Endometrium (tissue), 2 donors: ENCODE results near the gene OR10A2.
"Not testable (repeated sequence)": the region's sequence is repeated elsewhere in the genome, so short reads cannot be mapped to it uniquely, and the experiment has no call there.

ENCODE experiments used
- FAIRE-seq: peaks from 2 replicates; lab custom pipeline; 2012; peaks lifted over from hg19 to GRCh38; lab: Jason Lieb, UNC
- donor health status: control.
- donor health status: control.

Gene OR10A2, protein sequence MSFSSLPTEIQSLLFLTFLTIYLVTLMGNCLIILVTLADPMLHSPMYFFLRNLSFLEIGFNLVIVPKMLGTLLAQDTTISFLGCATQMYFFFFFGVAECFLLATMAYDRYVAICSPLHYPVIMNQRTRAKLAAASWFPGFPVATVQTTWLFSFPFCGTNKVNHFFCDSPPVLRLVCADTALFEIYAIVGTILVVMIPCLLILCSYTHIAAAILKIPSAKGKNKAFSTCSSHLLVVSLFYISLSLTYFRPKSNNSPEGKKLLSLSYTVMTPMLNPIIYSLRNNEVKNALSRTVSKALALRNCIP

DNA sequence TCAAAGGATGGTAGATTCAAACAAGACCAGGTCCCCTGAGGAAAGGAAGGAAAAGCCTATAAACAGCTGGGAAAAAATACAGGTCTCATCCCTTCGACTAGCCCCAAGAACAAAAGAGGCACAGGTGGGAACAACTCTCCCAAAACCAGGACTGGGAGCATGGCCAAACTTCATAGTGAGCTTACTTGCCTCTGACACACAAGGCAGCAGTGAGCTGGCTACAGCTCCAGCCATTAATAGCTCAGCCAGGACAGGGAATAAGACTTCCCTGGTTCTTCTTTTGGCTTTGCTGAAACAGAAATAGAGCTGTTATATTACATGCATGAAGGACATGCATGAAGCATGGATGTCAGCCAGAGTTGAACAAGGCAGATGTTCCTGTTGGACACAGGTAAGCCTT lies at the start of gene OR10A2:
TSS of gene OR10A2 (plus strand) at position 97 of the 400 bp plus-strand sequence. CDS start 6,698 bp downstream, outside the sequence.
- FAIRE-seq, result no peak

DNA sequence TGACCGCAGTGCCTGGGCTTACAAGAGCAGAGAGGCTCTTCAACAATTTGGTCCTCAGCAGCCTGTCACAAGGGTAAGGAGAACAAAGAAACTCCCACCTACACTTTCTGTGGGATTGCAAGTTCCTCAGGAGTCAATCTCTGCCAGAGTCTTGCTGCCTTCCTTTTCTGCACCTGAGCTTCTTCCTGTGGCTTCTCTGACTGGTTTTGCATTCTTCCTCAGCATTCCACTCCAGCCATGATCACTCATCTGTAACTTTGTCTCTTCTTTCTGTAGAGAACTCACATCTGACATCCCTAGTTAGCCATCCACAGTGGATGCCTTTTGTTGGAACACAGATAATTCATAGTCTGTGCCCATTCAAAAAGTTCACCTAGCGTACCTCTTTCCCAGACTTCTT lies 49.2 kb upstream of the OR10A2 start:
- no peak for FAIRE-seq

DNA sequence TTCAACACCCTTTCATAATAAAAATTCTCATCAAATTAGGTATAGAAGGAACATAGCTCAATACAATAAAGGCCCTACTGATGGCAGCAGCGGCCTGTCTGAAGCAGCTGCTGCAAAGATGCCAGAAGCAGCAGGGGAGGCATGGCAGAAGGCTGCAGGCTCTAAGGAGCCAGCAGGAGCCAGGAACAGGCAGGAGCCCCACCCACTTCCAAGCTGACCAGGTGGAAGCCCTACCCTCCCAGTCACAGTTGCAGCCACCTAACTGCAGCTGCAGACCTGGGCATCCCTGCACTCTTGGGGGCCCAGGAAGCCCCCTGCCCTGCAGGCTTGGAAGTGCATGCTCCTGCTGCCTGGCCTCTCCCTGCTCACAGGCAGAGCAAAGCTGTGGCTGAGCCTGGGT lies 45.2 kb upstream of the OR10A2 start:
- FAIRE-seq, result no peak

DNA sequence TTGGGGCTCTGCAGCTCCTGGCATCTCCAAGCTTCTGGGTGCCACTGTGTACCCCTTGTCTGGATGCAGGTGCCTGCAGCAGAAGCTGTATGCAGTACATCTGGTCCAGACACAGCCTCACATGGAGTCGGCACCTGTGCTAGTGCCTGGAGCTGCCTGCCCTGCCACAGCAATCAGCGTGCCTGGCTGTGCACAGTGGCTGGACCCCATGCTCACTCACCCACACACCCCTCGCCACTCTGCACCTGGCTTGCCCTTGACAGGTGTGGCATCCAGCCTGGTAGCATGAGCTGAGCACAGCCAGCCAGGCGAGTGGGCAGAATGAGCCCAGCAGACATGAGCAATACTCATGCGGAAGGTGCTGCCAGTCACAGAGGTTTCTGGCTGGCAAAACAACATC lies 43.9 kb upstream of the OR10A2 start:
- FAIRE-seq, result no peak

DNA sequence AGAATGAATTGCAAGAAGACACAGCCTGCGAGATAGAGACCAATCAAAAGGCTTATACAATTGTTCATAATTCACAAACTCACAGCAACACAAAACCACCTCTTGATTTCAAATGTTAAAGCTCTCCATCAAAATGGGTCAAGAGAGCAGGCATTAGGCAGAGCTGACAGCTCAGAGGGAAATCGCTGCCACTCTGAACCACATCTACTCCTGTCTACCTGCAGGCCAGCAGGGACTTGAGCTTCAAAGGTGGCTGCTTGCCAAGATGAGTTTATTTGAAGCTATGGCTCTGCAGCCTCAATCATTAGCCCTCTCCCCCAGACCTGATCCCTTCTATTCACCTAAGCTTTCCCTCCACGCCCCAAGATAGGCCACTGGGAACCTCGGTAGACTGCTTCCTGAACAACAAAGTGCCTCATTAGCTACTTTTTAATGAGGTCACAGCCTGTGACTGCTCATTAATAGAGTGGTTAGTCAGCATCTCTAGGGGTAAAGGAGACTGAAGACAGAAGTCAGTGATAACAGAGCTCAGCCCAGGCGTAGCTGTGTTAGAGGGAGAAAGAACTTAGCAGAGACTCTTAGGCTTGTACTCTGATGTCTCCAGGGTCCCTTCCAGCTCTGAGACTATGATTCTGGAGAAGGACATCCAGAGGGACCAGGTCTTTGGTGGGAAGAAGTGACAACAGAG lies 38.6 kb upstream of the OR10A2 start:
- FAIRE-seq, result no peak

DNA sequence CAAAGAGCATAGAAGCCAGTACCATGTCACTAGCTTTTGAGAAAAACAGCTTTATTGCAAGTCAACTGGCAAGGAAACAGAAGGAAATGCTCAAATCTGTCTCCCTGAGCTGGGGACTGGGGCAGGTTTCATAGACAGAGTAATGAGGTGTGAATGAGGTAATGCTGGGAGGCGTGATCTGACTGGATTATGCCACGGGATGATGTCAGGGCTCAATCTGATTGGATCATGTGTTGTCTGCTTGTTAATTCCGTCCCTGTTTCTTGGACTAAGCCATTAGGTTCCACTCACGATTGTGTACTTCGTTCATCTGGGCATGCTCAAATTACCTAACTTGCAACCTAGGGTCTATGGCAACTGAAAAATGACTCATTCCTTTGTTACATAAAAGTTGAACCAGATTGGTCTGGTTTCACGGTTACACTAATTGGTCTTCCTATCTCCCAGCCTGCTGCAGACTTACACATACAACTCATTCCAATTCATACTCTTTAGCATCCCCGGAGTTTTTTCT lies 37.6 kb upstream of the OR10A2 start:
- no peak for FAIRE-seq

DNA sequence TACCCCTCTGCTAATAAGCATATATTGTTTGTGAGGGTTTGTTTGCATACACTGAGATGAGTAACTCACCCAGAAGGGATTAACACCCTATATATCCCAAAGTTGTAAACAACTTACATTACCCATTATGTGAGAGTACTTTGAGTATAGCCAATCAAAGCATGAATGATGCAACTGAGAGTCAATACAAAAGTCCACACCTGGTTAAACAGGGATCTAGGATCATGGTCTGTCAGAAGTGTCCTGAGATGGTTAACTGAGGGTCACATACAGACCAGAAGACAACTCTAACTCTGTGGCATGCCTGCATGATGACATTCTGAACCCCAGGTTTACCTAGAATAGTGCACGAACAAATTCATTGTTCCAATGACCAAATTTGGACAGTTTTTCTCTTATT lies 34.8 kb upstream of the OR10A2 start:
- no peak for FAIRE-seq

DNA sequence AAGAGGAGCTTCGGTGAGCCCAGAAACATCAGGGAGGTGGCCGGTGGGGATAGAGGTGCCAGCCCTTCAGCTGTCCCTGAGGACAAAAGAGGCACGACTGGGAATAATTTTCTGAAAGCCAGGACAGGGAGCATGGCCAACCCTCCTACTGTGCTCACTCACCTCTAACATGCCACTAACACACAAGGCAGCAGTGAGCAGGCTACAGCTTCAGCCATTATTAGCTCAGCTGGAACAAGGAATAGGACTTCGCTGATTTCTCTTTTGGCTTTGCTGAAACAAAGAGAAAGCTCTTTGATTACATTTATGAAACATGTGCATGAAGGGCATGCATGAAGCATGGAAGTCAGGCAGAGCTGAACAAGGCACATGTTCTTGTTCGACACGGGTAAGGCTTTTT lies 29.5 kb upstream of the OR10A2 start:
- no peak for FAIRE-seq

DNA sequence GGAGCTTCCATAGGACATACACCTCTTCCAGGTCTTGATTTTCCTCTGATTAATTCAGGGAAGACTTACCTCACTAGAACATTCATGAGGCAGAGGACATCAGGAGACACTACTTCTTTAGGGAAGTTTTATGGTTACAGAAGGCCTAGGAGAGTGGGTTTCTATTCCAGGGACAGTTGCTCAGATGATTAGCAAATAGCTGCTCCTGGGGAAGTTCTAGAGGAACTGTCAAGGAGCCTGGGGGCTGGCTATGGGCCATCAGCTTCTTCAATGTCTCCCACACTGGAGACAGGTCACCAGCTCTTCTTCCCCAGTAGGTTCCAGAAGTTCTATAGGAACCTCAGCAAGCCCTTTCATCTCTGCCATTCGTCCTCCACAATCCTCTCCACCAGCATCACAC lies 28.8 kb upstream of the OR10A2 start:
- no peak for FAIRE-seq

DNA sequence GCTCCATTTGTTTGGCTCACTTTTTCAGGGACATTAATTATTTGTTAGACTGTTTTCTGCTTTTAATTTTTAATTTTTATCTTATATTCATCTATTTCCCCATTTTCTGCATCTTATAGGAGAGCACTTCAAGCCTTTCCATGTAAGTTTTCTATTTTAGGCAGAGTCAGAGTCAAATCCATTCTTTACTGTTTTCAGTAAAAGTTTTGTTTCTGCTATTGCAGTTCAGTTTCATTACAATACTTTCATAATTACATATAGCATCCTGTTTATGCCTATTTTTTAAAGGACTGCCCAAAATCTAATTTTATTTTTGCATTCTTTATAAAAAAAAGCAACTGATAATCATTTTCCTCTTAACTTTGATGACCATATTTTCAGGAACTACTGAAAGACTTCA lies 21.2 kb upstream of the OR10A2 start:
- FAIRE-seq, result no peak

DNA sequence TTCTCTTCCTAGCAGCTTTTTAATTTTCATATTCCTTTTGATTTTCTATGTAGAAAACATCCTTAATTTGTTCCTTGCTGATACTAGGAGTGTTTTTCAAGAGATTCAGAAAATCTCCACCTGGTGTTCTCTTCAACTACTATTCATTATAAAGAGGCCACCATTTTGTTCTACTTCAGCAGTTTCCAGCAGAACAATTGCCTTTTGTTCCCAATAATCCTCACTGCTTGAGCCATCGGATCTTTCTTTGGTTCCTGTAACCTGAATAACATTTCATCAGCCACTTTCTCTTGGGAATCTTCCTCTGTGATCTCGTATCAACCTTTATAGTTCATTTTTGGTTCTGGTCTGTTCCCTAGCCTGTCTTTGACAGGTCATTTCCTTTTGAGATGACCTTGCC lies 19.2 kb upstream of the OR10A2 start:
- no peak for FAIRE-seq

DNA sequence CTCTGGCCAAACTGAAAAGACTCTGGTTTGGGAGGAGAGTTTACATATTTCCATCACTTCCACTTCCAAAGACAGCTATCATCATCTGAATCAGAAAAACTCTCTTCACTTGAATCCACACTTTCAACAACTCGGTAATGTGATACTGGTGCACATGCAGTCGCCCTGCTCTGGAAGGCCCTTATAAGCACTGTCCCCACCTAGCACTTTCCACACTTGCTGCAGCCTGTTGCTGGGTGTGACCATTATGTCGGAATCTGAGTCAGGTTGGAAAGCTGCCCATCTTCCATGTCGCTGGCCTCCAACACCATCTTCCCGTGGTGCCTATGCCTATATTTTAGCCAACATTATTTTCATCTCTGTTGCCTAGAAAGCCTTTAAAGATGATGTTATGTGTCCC lies 18.5 kb upstream of the OR10A2 start:
- FAIRE-seq, result no peak

DNA sequence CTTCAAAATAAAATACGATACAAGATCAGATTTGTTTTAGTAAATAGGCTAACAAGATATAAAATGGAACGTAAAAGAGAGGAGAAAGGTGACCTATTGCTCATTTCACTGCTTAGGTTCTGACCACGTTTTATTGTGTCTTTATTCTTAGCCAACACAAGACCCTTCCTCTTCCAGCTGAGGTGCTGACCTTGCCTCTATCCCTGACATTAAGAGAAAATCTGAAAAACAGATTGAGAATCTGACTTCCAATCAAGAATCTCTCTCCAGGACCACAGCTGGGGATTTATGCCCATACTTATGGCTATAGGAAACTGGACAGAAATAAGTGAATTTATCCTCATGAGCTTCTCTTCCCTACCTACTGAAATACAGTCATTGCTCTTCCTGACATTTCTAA lies 17.5 kb upstream of the OR10A2 start, which contains the start of gene OR10A5:
TSS of gene OR10A5 (plus strand) at position 301 of the 400 bp plus-strand sequence. CDS start at position 301, 0 bp downstream.
- FAIRE-seq, result no peak

DNA sequence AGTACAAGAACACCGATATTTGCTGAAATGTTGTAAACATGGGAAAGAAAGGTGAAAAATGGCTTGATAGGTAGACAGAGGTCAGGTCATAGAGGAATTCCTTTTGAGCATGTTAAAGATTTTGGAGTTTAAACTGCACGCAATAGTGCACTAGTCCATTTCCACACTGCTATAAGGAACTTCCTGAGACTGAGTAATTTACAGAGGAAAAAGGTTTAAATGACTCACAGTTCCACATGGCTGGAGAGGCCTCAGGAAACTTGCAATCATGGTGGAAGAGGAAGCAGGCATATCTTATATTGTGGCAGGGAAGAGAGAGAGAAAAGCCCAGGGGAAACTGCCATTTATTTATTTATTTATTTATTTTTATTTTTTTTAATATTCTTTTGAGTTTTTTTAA lies 12.3 kb upstream of the OR10A2 start:
- no peak for FAIRE-seq

DNA sequence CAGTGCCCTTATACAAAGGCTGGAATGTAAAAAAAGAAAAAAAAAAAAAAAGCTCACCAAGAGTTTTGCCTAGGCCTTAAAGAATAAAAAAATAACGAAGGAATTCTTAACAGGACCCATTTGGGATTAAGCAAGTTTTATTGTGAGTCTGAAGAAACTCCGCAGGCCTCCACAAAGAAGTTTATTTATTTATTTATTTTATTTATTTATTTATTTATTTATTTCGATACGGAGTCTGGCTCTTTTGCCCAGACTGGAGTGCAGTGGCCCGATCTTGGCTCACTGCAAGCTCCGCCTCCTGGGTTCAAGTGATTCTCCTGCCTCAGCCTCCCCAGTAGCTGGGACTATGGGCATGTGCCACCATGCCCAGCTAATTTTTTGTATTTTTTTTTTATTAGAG lies 8.1 kb upstream of the OR10A2 start:
- FAIRE-seq, result not testable (repeated sequence)

DNA sequence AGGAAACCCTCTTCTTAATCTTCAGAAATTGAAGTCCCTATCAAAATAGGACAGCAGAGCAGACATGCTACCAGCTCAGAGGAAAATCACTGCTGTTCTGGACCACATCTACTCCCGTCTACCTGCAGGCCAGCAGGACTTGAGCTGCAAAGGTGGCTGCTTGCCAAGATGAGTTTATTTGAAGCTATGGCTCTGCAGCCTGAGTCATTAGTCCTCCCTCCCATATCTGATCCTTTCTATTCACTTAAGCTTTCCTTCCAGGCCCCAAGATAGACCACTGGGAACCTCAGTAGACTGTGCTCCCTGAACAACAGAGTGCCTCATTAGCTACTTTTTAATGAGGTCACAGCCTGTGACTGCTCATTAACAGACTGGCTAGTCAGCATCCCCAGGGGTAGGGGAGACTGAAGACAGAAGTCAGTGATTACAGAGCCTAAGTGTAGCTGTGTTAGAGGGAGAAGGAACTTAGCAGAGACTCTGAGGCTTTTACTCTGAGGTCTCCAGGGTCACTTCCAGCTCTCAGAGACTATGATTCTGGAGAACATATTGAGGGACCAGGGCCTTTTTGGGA lies 6.8 kb upstream of the OR10A2 start:
- no peak for FAIRE-seq

DNA sequence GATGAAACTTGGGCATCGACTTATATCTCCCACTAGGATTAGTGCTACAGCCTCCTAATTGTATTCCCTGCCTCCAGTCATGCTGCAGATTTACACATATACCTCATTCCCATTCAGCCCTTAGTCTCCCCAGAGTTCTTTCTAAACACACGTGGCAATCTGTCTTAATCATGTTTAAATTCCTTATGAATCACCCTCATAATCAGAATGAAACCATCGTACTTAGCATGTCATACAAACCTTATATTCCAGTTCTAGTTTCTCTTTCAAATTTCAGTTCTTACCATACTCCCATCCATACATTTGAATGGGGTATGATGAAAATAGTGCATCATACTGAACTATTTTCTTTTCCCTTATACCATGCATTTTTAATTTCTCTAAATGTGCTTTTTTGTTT lies 6.0 kb upstream of the OR10A2 start:
- no peak for FAIRE-seq

DNA sequence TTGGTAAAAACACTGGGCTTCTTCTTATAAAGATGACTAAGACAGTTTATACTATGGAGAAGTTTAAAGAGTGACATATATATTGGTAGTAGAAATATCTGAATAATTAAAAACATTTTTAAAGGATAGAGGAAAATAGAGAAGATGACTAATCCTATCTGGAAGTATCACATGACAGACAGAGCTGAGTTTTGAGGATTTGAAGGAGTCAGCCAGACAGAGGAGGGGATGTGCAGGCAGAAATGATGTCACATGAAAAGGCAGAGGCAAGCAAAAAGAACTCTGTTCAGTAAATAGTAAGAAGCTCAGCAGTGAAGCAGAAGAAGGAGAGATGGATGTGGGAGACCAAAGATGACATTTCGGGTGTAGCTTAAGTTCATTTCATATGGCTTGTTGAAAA lies 1.6 kb downstream of the OR10A2 start:
- no peak for FAIRE-seq

DNA sequence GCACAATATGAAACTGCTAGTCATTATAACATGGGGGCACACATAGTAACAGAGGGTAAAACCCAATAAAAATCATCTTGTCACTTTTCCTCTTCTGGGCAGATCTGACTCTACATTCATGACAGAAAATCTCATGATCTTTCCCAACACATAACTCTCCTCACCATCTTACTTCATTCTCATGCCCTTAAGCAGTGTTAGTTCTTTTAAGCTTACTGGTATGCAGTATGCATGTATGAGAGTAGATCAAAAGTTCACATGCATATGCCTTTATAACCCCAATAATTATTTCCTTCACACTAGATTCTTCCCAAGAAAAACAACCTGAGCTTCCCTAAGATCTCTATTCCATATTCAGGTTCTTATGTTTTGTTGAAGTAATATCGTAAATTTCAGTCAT lies 8.4 kb downstream of the OR10A2 start:
- no peak for FAIRE-seq

DNA sequence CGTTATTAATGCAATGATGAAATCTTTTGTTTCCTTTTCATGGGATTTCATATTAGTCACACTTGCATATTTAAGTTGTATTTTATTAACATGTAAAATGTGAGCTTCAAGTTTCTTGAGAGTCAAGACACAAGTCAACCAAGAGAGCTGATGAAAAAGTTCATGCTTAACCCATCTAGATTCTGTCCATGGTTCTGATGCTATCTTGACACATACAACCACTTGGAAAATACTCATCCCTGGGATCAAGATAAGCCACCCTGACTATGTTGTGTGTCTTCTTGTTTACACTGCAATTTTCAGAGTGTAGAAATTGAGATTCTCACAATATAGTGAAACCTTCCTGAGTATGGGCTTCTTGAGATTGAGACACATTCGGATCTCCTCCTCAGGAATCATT lies 12.9 kb downstream of the OR10A2 start:
- FAIRE-seq, result no peak

DNA sequence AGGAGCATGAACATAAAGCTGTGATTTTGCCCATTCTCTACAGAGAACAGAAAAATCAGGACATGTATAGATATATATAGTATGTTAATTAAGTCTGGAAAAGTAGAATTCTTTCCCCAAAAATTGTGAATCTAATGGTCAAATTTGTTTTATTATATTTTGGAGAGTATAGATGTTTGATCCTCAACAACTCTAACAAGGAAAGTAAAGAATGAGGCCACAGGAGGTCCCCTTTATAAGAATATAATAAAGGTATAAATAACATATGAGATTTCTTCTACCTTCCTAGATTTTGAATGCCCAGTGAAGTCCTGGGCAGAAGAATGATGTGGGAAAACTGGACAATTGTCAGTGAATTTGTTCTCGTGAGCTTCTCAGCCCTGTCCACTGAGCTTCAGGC lies 13.5 kb downstream of the OR10A2 start, which contains the start of gene OR10A4:
TSS of gene OR10A4 (plus strand) at position 301 of the 400 bp plus-strand sequence. CDS start at position 324, 23 bp downstream.
- no peak for FAIRE-seq

DNA sequence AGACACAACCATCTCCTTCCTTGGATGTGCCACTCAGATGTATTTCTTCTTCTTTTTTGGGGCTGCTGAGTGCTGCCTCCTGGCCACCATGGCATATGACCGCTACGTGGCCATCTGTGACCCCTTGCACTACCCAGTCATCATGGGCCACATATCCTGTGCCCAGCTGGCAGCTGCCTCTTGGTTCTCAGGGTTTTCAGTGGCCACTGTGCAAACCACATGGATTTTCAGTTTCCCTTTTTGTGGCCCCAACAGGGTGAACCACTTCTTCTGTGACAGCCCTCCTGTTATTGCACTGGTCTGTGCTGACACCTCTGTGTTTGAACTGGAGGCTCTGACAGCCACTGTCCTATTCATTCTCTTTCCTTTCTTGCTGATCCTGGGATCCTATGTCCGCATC lies 14.1 kb downstream of the OR10A2 start:
- FAIRE-seq, result no peak

DNA sequence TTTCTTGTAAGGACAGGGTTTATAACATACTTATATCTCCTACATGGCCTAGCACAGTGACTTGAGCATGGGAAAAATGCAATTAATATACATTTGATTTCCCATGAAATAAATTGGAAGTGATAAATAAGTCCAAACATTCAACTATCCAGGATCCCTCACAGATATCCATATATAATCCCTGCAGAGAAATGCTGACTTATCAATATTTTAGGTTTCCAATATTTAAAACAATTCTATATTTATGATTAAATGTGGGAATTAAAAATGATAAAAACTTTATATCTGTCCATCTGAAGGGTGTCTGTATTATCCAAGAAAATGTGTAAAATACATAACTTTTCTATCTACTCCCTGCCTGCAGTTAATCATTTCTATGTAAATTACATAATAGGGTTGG lies 19.9 kb downstream of the OR10A2 start:
- FAIRE-seq, result no peak
